ENCODE measurements around the gene PTPRN2. TPM values are rescaled to one million over a fixed set of nuclear protein-coding genes. Genes with fewer than 3 reads are reported as not detected.

Gene PTPRN2
- total RNA-seq, 1 experiment from 2014 or later = 1.1 TPM

DNA sequence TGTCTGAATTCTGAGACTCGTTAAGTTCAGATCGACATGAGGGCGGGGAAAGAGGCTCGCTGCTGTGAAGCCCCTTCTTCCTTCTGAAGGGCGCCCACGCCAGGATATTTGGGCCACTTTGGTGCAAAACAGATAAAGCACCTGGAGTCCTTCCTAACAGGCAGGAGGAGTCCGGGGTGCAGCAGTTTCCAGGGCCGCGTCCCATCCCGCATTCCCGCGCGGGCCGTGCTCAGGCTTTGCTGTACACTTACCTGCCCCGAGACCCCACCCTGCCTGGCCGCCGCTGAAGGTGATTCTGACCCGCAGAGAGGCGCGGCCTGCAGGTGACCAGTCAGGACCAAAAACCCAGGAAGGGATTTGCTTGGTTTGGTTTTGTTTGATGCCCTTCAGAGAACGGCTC is 454.6 kb downstream of the PTPRN2 start:
- Histone ChIP-seq H3K27ac (ENCODE audit: low read length) (no peak overlapping the region), H3K36me3 (ENCODE audit: control insufficient read depth, insufficient read depth, low read length) (no peaks in the 10 kb centered on the region), H3K4me1 (ENCODE audit: control insufficient read depth, insufficient read depth, low read length) (no peaks in the 10 kb centered on the region), H3K27me3 (ENCODE audit: control insufficient read depth, insufficient read depth, low read length) (no peaks in the 10 kb centered on the region; the same call in 1 of the 2 replicates), H3K9me3 (ENCODE audit: control insufficient read depth, insufficient read depth, low read depth, low read length) (no peaks in the 10 kb centered on the region), H3K4me3 (ENCODE audit: low read depth in 2 of 2, low read length in 2 of 2) (no peak overlapping the region)
- no peak for TF ChIP-seq SIN3A (IDR thresholded peaks at IDR 0.05; ENCODE audit: borderline replicate concordance, insufficient read depth, low read depth, low read length)
- TF ChIP-seq, protein P1, sequence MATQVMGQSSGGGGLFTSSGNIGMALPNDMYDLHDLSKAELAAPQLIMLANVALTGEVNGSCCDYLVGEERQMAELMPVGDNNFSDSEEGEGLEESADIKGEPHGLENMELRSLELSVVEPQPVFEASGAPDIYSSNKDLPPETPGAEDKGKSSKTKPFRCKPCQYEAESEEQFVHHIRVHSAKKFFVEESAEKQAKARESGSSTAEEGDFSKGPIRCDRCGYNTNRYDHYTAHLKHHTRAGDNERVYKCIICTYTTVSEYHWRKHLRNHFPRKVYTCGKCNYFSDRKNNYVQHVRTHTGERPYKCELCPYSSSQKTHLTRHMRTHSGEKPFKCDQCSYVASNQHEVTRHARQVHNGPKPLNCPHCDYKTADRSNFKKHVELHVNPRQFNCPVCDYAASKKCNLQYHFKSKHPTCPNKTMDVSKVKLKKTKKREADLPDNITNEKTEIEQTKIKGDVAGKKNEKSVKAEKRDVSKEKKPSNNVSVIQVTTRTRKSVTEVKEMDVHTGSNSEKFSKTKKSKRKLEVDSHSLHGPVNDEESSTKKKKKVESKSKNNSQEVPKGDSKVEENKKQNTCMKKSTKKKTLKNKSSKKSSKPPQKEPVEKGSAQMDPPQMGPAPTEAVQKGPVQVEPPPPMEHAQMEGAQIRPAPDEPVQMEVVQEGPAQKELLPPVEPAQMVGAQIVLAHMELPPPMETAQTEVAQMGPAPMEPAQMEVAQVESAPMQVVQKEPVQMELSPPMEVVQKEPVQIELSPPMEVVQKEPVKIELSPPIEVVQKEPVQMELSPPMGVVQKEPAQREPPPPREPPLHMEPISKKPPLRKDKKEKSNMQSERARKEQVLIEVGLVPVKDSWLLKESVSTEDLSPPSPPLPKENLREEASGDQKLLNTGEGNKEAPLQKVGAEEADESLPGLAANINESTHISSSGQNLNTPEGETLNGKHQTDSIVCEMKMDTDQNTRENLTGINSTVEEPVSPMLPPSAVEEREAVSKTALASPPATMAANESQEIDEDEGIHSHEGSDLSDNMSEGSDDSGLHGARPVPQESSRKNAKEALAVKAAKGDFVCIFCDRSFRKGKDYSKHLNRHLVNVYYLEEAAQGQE (IDR thresholded peaks at IDR 0.05; ENCODE audit: insufficient read depth in 1 of 2, low read depth in 2 of 2, low read length in 1 of 2) = no peak
- TF ChIP-seq TCF7L2 (IDR thresholded peaks at IDR 0.05; ENCODE audit: low read depth, low read length) = no peak
- TF ChIP-seq POLR2AphosphoS5 (IDR thresholded peaks at IDR 0.05; ENCODE audit: low read depth, low read length) = no peak
- TF ChIP-seq, protein P2, sequence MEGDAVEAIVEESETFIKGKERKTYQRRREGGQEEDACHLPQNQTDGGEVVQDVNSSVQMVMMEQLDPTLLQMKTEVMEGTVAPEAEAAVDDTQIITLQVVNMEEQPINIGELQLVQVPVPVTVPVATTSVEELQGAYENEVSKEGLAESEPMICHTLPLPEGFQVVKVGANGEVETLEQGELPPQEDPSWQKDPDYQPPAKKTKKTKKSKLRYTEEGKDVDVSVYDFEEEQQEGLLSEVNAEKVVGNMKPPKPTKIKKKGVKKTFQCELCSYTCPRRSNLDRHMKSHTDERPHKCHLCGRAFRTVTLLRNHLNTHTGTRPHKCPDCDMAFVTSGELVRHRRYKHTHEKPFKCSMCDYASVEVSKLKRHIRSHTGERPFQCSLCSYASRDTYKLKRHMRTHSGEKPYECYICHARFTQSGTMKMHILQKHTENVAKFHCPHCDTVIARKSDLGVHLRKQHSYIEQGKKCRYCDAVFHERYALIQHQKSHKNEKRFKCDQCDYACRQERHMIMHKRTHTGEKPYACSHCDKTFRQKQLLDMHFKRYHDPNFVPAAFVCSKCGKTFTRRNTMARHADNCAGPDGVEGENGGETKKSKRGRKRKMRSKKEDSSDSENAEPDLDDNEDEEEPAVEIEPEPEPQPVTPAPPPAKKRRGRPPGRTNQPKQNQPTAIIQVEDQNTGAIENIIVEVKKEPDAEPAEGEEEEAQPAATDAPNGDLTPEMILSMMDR (IDR thresholded peaks at IDR 0.05) = no peak
- ATAC-seq = no peak
- in situ Hi-C loops (cut with HindIII; ENCODE audit: low pct_unique_long_range_greater_than_20kb, low sequenced_read_pairs) = no loop called here
- BruUV-seq (replicated peaks) = no TSS peak
- no peak for DNase-seq (ENCODE audit: low read depth, low spot score)
- CTCF ChIA-PET = no interaction called here
- intact Hi-C loops (cut with micrococcal nuclease; ENCODE audit: unreplicated experiment) = no loop called here
- POLR2A ChIA-PET = no interaction called here

DNA sequence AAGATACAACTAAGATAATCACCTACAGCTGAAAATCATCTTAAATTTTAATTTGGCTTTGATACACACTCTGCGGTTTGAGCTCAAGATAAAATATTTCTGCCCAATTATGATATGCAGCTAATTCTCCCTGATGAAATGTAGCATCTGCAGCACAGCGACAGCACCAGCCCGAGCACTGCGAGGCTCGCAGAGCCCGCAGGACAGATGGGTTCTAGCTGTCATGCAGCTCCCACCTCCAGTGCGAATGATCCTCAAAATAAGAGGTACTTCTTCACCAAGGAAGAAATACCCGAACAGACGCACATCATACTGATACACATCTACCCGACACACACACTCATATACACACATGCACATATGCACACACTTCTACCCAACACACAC is 457.6 kb downstream of the PTPRN2 start:
- Histone ChIP-seq H3K27me3 (ENCODE audit: control insufficient read depth, insufficient read depth, low read length) (no peaks in the 10 kb centered on the region), H3K36me3 (ENCODE audit: control insufficient read depth, insufficient read depth, low read length) (no peaks in the 10 kb centered on the region), H3K4me3 (ENCODE audit: low read depth in 2 of 2, low read length in 2 of 2) (no peak overlapping the region), H3K4me1 (ENCODE audit: control insufficient read depth, insufficient read depth, low read length) (no peaks in the 10 kb centered on the region), H3K27ac (ENCODE audit: low read length) (no peak overlapping the region), H3K9me3 (ENCODE audit: control insufficient read depth, insufficient read depth, low read depth, low read length) (no peaks in the 10 kb centered on the region)
- ATAC-seq = no peak
- TF ChIP-seq POLR2AphosphoS5 (IDR thresholded peaks at IDR 0.05; ENCODE audit: low read depth, low read length) (no peak), SIN3A (IDR thresholded peaks at IDR 0.05; ENCODE audit: borderline replicate concordance, insufficient read depth, low read depth, low read length) (no peak), TCF7L2 (IDR thresholded peaks at IDR 0.05; ENCODE audit: low read depth, low read length) (no peak)
- TF ChIP-seq, protein P1 (IDR thresholded peaks at IDR 0.05; ENCODE audit: insufficient read depth in 1 of 2, low read depth in 2 of 2, low read length in 1 of 2) = no peak
- TF ChIP-seq, protein P2 (IDR thresholded peaks at IDR 0.05) = no peak
- BruUV-seq (replicated peaks) = no TSS peak
- POLR2A ChIA-PET = no interaction called here
- intact Hi-C loops (cut with micrococcal nuclease; ENCODE audit: unreplicated experiment) (no loop called here), in situ Hi-C loops (cut with HindIII; ENCODE audit: low pct_unique_long_range_greater_than_20kb, low sequenced_read_pairs) (no loop called here)
- no peak for DNase-seq (ENCODE audit: low read depth, low spot score)
- CTCF ChIA-PET = no interaction called here
